Stimulated activated naive CD4-positive, alpha-beta T cell treated with Interleukin-2 at 50 U/mL for 16 hours (primary cell): ENCODE measurements around the gene BDH1.
"Not testable (repeated sequence)": the region's sequence is repeated elsewhere in the genome, so short reads cannot be mapped to it uniquely, and the experiment has no call there.

Experiments used
- DNase-seq: peaks from one replicate; lab custom pipeline; 2025; lab: John Stamatoyannopoulos, UW

The BDH1 gene

GRCh38 chr3:197486861-197487260 is 68.9 kb downstream of the BDH1 start:
- DNase-seq = no peak

GRCh38 chr3:197485143-197485542 is 70.6 kb downstream of the BDH1 start:
- DNase-seq = no peak

GRCh38 chr3:197484204-197484901 is 71.4 kb downstream of the BDH1 start:
- no peak for DNase-seq

GRCh38 chr3:197482001-197482400 is 73.8 kb downstream of the BDH1 start:
- DNase-seq = no peak

GRCh38 chr3:197480320-197480719 is 75.4 kb downstream of the BDH1 start:
- no peak for DNase-seq

GRCh38 chr3:197478746-197479668 is 76.8 kb downstream of the BDH1 start:
- no peak for DNase-seq

- not testable (repeated sequence) for DNase-seq
These were observed 78.0 kb downstream of the BDH1 start for GRCh38 chr3:197477816-197478215.

- no peak for DNase-seq
These were observed 79.7 kb downstream of the BDH1 start for GRCh38 chr3:197475997-197476525.

GRCh38 chr3:197475514-197475913 is 80.3 kb downstream of the BDH1 start:
- no peak for DNase-seq

- DNase-seq = no peak
These were observed 83.6 kb downstream of the BDH1 start for GRCh38 chr3:197472151-197472550.

GRCh38 chr3:197471221-197472010 is 84.4 kb downstream of the BDH1 start:
- DNase-seq = no peak

GRCh38 chr3:197468866-197469382 is 86.8 kb downstream of the BDH1 start:
- no peak for DNase-seq

GRCh38 chr3:197468167-197468566 is 87.6 kb downstream of the BDH1 start:
- DNase-seq = no peak

GRCh38 chr3:197466586-197467399 is 89.0 kb downstream of the BDH1 start:
- DNase-seq = no peak

- DNase-seq = no peak
These were observed 89.7 kb downstream of the BDH1 start for GRCh38 chr3:197465996-197466549.

GRCh38 chr3:197465197-197465995 is 90.4 kb downstream of the BDH1 start:
- no peak for DNase-seq

GRCh38 chr3:197464794-197465193 is 91.0 kb downstream of the BDH1 start:
- no peak for DNase-seq

- DNase-seq = no peak
These were observed 92.5 kb downstream of the BDH1 start for GRCh38 chr3:197463279-197463678.

- DNase-seq = no peak
These were observed 93.0 kb downstream of the BDH1 start for GRCh38 chr3:197462808-197463207.

- DNase-seq = no peak
These were observed 95.1 kb downstream of the BDH1 start for GRCh38 chr3:197460639-197461038.
